Renal cortical epithelial cell (primary cell): ENCODE data around the gene ITGA1. TPM values are rescaled to one million over a fixed set of nuclear protein-coding genes. Genes with fewer than 3 reads are reported as not detected.
"Not testable (repeated sequence)": the region's sequence is repeated elsewhere in the genome, so short reads cannot be mapped to it uniquely, and the experiment has no call there.

Experiments used
- DNase-seq: peaks from one replicate; pipeline ENCODE4 v3.0.0-alpha.2; 2011; ENCODE audit warnings: low read depth
- total RNA-seq: library from RNA; depleted of rRNA; stranded (reverse); fragments of >200 nt; gene quantifications from 2 replicates; pipeline ENCODE4 v1.2.3, GENCODE V29; 2014

The ITGA1 gene
- total RNA-seq, 1 donor from 2014 or later: 57.7 TPM

DNA sequence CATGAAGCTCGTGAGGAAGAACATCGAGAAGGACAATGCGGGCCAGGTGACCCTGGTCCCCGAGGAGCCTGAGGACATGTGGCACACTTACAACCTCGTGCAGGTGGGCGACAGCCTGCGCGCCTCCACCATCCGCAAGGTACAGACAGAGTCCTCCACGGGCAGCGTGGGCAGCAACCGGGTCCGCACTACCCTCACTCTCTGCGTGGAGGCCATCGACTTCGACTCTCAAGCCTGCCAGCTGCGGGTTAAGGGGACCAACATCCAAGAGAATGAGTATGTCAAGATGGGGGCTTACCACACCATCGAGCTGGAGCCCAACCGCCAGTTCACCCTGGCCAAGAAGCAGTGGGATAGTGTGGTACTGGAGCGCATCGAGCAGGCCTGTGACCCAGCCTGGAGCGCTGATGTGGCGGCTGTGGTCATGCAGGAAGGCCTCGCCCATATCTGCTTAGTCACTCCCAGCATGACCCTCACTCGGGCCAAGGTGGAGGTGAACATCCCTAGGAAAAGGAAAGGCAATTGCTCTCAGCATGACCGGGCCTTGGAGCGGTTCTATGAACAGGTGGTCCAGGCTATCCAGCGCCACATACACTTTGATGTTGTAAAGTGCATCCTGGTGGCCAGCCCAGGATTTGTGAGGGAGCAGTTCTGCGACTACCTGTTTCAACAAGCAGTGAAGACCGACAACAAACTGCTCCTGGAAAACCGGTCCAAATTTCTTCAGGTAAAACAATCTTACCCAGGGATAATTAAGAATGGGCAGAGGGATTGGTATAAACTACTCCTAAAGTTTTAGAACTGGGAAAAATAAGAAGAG, 12.9 kb downstream of the ITGA1 start:
- DNase-seq: peak; percentile 87

GRCh38 chr5:52801329-52801728, 13.6 kb downstream of the ITGA1 start:
- DNase-seq: no peak

- DNase-seq: no peak
Measured at GRCh38 chr5:52802272-52802973, 14.7 kb downstream of the ITGA1 start.

- DNase-seq: no peak
Measured at GRCh38 chr5:52802974-52803336, 15.2 kb downstream of the ITGA1 start.

DNA sequence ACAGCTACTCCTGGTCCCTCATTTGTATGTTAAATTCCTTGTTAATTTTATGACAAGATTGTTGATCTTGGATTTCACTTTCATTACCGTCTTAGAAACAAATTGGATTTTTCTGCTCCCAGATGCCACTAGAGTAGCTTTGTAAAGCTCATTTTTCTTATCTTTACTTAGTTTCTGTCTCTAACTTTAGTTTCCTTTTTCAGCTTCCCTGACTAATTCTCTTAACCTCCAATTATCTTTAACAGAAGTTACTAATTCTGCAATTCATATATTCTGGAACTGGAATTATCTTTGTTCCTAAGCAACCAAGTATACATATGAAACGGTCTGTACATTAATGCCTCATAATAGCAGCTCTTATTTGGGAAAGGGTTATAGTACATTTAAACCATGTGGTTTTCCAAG, 16.7 kb downstream of the ITGA1 start:
- DNase-seq: no peak

- DNase-seq: no peak
Measured at GRCh38 chr5:52804981-52805380, 17.3 kb downstream of the ITGA1 start.

GRCh38 chr5:52805615-52806014, 17.9 kb downstream of the ITGA1 start:
- DNase-seq: no peak

GRCh38 chr5:52807037-52807436, 19.3 kb downstream of the ITGA1 start:
- DNase-seq: no peak

GRCh38 chr5:52807723-52808122, 20.0 kb downstream of the ITGA1 start:
- DNase-seq: peak; percentile 63

- DNase-seq: no peak
Measured at GRCh38 chr5:52808316-52808901, 20.7 kb downstream of the ITGA1 start.

DNA sequence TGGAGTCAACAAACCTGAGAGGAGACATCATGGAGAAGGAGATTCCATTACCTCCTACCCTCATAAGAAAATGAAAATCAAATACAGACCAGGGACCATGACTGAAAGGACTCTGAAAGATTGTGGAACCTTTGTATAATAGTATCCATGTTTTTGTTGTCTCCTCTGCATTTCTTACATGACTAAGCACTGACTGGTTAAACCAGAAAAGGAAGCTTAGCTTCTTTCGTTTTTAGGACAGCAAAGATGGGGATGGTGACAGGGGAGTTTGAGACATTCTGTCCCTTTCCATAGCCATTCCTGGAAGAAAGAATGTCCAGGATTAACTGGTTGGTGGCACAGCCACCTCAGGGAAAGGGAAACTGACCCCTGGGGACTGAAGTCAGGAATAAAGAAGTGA, 22.2 kb downstream of the ITGA1 start:
- DNase-seq: peak; percentile 66

DNA sequence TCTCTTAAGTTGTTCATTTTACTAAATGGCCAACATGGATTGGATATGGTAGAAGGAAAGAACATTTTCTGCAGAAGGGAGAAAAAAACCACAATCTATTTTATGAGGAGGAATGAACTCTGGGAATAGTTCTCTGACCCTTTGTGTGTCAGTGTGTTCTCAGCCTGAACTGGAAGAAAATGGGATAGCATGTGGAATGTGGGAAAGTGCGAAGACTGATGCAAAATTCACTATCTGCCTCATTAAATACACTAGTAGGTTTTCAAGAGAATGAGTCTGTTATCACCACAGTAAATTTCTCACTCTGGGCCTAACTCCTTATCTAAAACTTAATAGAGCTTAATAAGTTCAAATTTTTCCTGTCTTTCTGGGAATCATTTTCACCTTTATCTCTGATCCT, 22.7 kb downstream of the ITGA1 start:
- DNase-seq: no peak

GRCh38 chr5:52811067-52811749, 23.5 kb downstream of the ITGA1 start:
- DNase-seq: peak; percentile 65

- DNase-seq: no peak
Measured at GRCh38 chr5:52814352-52815148, 26.8 kb downstream of the ITGA1 start.

- DNase-seq: no peak
Measured at GRCh38 chr5:52817818-52818217, 30.1 kb downstream of the ITGA1 start.

DNA sequence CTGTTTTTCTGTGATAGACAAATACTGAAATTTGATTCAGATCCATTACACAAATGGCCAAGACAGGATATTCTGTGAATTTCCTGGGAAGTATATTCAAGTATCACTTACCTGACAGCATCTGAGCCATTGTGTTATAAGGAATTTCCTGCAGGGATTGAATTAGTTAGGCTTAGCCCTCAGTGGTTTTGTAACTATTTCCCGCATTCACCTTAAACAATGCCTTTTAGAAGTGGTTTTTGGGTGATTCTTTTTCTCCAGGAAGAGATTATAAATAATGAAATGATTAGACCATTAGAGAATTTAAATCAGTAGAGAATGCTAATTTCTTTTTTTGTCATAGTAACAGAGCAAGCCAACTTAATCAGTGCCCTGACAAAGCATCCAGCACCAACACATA, 30.6 kb downstream of the ITGA1 start:
- DNase-seq: peak; percentile 32

DNA sequence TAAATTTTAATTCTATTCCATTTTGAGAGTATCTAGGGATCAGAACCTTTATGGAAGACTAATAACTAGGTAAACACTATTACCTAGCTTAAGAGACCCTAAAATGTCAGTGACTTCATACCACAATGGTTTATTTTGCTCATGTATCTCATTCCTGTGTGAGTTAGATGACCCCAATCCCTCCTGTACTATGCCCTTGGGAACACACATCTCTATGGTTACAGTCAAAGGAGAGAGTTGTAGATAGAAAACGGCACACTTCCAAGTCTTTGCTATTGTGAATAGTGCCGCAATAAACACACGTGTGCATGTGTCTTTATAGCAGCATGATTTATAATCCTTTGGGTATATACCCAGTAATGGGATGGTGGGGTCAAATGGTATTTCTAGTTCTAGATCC, 31.1 kb downstream of the ITGA1 start:
- DNase-seq: not testable (repeated sequence)

GRCh38 chr5:52821901-52822300, 34.2 kb downstream of the ITGA1 start:
- no peak for DNase-seq

DNA sequence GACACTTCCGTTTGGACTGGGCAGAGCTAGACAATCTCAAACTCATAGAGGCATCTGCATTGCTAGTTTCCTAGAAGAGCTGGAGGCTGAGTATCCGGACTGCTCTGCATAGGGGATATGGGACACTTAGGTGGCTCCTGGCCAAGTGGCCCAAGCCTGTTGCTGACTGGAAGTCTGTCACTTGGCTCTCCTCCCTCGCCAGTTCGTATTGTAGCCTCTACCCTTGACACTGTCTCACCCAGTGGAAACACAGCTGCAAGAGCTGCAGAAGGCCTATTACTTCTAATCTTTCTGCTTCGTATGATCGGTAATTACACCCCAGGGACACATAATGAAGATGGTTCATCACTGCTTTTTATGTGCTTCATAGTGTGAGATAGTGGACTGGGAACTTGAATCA, 34.7 kb downstream of the ITGA1 start:
- no peak for DNase-seq

DNA sequence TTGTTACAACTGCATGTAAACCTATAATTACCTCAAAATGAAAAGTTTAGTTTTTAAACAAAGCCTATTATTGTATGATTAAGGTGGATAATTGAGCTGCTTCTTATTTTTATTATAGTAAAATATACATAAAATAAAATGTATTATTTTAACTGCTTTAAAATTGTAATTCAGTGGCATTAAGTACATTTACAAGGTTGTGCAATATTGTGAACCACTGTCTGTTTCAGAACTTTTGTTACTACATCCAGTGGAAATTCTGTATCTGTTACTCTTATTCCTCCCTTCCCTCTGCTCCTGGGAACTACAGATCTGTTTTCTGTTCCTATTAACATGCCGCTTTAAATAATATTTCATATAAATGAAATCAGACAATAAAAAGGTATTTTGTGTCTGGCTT, 37.1 kb downstream of the ITGA1 start:
- no peak for DNase-seq

DNA sequence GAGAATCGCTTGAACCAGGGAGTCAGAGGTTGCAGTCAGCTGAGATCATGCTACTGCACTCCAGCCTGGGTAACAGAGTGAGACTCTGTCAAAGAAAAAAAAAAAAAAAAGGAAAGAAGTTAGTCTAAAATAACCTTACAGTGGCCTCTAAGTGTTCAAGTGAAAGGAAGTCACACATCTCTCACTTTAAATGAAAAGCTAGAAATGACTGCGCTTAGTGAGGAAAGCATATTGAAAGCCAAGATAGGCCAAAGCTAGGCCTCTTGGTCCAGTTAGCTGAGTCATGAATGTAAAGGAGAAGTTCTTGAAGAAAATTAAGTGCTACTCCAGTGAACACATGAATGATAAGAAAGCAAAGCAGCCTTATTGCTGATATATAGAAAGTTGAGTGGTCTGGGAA, 38.1 kb downstream of the ITGA1 start:
- no peak for DNase-seq

DNA sequence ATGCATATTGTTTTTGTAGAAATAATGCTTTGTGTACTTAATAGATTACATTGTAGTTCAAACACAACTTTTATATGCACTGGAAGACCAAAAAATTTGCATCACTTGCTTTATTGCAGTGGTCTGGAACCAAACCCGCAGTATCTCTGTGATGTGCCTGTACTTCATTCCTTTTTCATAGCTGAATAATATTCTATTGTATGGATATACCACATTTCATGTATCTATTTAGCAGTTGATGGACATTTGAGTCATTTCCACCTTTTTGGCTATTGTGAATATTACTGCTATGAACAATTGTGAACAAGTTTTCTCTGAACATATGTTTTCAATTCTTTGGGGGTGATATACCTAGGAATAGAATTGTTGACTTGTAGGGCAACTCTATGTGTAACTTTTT, 40.1 kb downstream of the ITGA1 start:
- no peak for DNase-seq
